GM10847 (cell line): ENCODE results near the gene LIN7A.

Experiments used
- POLR2A ChIP-seq: IDR thresholded peaks from 2 replicates; pipeline ENCODE4 v1.6.1; 2011; ENCODE audit not compliant: insufficient read length; ENCODE audit errors: extremely low read depth

LIN7A gene

GRCh38 chr12:80881106-80881505 lies 56.6 kb downstream of the LIN7A start:
- no peak for TF ChIP-seq POLR2A

GRCh38 chr12:80877721-80878265 lies 59.9 kb downstream of the LIN7A start:
- no peak for TF ChIP-seq POLR2A

- TF ChIP-seq POLR2A = no peak
These were observed 65.7 kb downstream of the LIN7A start for GRCh38 chr12:80872053-80872452.

GRCh38 chr12:80869264-80869663 lies 68.5 kb downstream of the LIN7A start:
- no peak for TF ChIP-seq POLR2A

GRCh38 chr12:80868576-80868975 lies 69.2 kb downstream of the LIN7A start:
- TF ChIP-seq POLR2A = no peak

GRCh38 chr12:80867941-80868340 lies 69.8 kb downstream of the LIN7A start:
- TF ChIP-seq POLR2A = no peak

GRCh38 chr12:80864046-80864735 lies 73.5 kb downstream of the LIN7A start:
- no peak for TF ChIP-seq POLR2A

- no peak for TF ChIP-seq POLR2A
These were observed 75.2 kb downstream of the LIN7A start for GRCh38 chr12:80862531-80862930.

- no peak for TF ChIP-seq POLR2A
These were observed 75.9 kb downstream of the LIN7A start for GRCh38 chr12:80861641-80862378.

GRCh38 chr12:80860928-80861327 lies 76.8 kb downstream of the LIN7A start:
- no peak for TF ChIP-seq POLR2A

GRCh38 chr12:80860206-80860605 lies 77.5 kb downstream of the LIN7A start:
- no peak for TF ChIP-seq POLR2A

- TF ChIP-seq POLR2A = no peak
These were observed 79.4 kb downstream of the LIN7A start for GRCh38 chr12:80858356-80858755.

- no peak for TF ChIP-seq POLR2A
These were observed 80.4 kb downstream of the LIN7A start for GRCh38 chr12:80857311-80857710.

GRCh38 chr12:80849337-80849736 lies 88.4 kb downstream of the LIN7A start:
- TF ChIP-seq POLR2A = no peak

- no peak for TF ChIP-seq POLR2A
These were observed 88.9 kb downstream of the LIN7A start for GRCh38 chr12:80848858-80849257.

GRCh38 chr12:80847575-80847974 lies 90.2 kb downstream of the LIN7A start:
- TF ChIP-seq POLR2A = no peak

GRCh38 chr12:80846952-80847351 lies 90.8 kb downstream of the LIN7A start:
- no peak for TF ChIP-seq POLR2A

- TF ChIP-seq POLR2A = no peak
These were observed 92.1 kb downstream of the LIN7A start for GRCh38 chr12:80845639-80846038.
